GM18868 (cell line): ENCODE data around the gene TNS3.

Experiments used
- ATAC-seq: cut with Tn5 transposase; IDR thresholded peaks from one replicate; pipeline ENCODE4 v1.9.1; 2021; ENCODE audit warnings: mild to moderate bottlenecking, moderate library complexity; ENCODE audit not compliant: unreplicated experiment

The TNS3 gene

GRCh38 chr7:47356261-47356660 is 225.7 kb downstream of the TNS3 start:
- no peak for ATAC-seq

DNA sequence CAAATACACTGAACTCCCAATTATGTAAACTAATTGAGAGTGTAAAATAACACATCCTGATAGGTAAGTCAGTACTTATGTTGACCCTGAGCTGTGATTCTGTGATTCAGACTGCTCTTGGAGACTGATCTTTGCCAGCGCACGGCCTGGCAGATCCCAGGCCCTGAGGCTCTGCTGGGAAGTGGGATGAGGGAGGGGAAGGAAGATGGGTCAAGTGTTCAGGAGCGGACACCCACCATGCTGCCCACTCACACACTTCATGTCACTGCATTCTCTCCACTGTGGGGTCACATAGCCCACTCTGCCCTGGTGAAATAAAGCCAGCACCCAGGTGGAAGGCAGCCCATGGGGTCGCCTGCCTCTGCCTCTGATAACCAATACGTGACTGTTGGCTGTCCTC is 226.2 kb downstream of the TNS3 start:
- ATAC-seq, result no peak

DNA sequence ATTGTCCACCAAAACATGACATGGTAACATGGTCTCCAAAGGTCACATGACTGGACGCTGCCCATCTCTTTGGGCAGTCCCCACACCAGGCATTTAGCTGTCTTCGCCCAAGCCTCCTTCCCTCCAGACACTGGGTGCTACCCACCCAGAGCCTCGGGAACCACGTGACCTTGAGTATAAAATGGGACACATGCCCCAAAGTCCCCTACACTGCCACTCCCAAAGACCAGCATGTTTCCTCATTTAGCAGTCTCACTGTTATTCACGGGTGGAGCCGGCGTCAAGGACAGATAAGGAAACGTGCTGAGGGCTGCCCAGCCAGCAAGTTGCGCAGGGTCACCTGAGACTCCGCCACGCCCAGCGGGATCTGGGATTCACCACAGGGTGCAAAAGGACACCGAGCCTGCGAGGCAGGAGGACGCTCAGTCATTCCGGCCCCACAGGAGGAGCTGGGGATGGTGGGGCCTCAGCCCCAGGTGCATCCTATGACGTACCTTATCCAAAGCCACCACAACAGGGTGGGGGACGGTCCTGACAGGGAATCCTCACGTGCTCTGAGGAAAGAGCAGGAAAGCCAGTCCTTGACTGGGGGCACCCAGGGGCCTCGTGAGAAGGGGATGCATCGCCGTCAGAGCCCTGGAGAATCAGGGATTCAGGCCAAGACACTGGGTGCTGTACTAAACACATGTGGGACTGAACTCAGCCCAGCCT is 226.9 kb downstream of the TNS3 start:
- ATAC-seq, result no peak

- no peak for ATAC-seq
Measured at GRCh38 chr7:47354071-47354470, 227.8 kb downstream of the TNS3 start.

- ATAC-seq, result no peak
Measured at GRCh38 chr7:47352394-47352968, 229.4 kb downstream of the TNS3 start.

DNA sequence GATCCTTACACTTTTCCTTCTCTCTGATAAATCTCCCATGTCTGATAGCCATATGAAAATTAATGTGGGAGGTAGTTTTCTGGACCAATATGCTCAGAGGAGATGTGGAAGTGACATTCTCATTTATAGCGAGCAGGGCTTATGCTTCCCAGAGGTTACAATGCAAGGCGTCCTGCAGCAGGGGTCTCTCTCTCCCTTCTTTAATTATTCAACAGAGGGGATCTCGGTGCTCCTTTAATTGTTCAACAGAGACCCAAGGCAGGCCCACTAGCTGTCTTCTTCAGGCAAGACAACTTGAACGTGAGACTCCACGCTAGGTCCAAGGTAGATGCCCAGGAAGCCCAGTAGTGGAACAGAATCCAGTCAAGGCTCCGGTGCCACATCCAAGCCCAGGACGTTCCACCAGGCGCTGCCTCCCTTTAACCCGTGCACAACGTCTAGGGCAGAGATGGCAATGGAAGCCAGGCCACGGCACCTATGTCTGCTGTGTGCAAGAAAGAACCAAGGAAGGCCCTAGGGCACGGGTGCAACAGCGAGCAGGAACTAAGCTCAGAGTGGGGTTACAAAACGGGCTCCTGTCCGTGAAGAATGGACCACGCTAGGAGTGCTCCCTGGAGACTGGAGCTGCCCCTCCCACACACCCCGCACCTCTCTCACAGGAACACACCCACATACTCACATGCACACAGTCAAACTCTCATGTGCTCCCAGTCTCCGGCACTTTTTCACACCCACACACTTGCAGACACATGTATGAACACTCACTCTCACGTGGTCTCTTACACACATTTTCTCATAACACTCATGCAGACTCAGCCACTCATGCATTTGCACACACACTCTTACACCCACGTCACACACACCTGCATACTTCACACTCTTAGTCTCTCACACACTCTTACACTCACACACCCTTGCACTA is 230.4 kb downstream of the TNS3 start:
- ATAC-seq, result no peak

DNA sequence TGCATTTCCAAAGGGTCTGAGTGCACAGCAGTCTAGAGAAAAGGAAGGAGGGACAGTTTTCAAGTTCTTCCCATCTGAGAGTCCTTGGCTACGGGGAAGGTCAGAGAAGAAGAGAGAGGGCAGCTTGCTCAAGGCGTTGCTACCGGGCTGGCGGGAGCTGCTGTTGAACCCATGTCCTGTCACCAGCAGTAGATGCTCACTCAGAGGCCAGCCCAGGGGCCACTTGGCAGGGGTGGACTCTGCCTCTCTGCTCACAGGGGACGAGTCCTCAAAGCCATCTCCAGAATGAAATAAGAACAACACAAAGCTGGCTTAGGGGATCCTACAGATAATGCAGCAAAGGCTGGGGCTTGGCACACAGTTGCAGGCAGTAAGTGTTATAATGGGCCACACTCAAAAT is 231.5 kb downstream of the TNS3 start:
- ATAC-seq, result no peak

DNA sequence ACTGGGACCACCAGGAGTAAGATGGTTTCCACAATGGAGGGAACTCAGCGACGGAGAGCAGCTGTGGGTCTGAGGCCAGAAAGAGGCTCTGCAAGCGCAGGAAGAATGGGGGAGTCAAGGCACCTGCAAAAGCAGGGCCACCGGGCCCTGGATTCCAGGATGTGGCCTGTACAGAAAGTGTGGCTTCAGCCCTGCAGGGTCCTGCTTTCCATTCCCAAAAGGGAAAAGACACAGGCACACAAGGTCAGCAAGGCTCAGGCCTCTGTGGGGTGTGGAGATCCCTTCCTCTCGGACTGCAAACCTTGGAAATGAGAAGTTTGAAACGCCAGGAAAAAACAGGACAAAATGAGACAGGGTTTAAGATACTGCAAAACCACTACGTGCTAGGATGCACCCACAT is 232.5 kb downstream of the TNS3 start:
- no peak for ATAC-seq

- ATAC-seq, result no peak
Measured at GRCh38 chr7:47347816-47348385, 234.0 kb downstream of the TNS3 start.

GRCh38 chr7:47347346-47347745 is 234.6 kb downstream of the TNS3 start:
- ATAC-seq, result no peak

- ATAC-seq, result no peak
Measured at GRCh38 chr7:47346377-47346914, 235.5 kb downstream of the TNS3 start.

- ATAC-seq, result no peak
Measured at GRCh38 chr7:47345857-47346298, 236.0 kb downstream of the TNS3 start.

DNA sequence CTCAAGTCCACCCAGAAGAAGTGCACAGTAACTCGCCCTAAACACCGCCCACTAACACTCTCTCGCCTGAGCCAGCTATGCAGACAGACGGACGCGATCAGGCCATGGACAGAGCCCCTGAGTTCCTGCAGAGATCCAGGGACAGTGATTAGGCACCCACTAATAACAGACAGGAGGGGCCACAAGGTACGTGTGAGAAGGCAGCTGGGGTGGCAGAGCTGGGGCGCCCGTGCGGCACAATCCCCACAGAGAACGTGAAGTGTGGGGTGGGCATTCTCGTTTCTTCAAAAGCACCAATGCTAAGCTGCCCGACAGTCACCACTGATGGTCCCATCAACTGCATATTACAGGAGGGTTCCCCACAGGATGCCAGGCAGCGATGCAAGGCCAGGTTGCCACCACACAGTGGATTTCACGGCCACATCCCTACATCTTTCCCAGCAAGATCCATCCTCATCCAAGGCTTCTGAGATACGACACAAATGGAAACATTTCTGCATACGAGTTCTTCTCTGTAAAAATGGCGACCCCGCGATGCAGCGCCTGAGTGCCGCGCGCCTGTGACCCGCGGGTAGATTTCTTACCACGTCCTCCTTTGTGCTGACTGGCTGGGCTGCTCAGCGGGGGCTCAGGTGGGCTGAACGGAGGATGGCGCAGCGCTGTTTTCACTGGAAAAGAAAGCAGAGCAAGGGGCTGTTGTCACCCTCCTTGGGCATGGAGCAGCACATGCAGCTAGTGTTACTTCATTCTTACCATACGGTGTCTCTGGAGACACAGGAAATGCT is 237.5 kb downstream of the TNS3 start:
- ATAC-seq, result no peak

DNA sequence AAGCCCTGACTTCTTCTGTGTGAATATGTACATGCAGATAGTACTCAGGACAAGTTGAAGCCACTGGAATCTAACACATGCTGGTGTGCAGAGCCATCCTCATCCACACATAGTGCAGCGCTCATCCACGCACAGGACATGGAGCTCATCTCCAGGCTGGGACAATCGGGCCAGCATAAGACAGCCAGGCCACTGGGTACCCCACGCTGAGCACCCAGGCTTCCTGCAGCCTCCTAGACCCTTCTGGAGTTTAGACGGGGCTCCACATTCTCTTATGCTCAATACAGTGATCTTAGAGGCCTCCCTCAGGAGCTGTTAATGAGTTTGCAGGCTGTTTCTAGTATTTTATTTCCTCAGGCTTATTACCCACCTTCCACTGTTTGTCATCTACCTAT is 238.9 kb downstream of the TNS3 start:
- ATAC-seq, result no peak

GRCh38 chr7:47342296-47343060 is 239.4 kb downstream of the TNS3 start:
- ATAC-seq, result no peak

DNA sequence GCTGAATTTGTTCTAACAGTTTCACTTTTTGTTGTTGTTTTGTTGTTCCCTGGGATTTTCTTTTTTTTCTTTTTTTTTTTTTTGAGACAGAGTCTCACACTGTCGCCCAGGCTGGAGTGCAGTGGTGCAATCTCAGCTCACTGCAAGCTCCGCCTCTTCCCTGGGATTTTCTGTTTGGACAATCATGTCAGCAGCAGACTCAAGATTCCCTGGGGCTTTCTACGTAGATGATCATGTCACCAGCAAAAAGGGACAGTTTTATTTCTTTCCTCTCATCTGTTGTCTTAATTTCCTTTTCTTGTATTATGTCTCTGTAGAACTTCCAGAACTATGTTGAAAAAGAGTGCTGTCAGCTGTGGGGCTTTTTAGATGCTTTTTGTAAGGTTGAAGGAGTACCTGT is 241.4 kb downstream of the TNS3 start:
- ATAC-seq, result no peak

DNA sequence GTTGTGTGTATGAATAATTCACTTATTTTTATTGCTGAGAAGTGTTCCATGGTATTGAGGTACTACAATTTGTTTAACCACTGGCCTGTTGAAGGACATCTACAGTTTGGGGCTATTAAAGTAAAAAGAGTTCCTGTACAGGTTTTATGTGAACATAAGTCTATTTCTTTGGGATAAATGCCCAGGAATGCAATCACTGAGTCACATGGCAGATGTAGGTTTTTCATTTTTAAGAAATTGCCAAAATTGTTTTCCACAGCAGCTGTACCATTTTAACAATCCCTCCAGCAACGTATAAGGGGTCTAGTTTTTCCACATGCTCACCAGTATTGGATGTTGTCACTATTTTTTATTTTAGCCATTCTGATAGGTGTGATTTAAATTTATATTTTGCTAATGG is 243.9 kb downstream of the TNS3 start:
- no peak for ATAC-seq

- peak; percentile 86 for ATAC-seq
Measured at GRCh38 chr7:47337531-47337930, 244.4 kb downstream of the TNS3 start.
